ENCODE measurements around the gene ARFRP1. TPM values are rescaled to one million over a fixed set of nuclear protein-coding genes. Genes with fewer than 3 reads are reported as not detected.

ARFRP1 gene
- total RNA-seq, 1 donor from 2014 or later = 55.5 TPM

DNA sequence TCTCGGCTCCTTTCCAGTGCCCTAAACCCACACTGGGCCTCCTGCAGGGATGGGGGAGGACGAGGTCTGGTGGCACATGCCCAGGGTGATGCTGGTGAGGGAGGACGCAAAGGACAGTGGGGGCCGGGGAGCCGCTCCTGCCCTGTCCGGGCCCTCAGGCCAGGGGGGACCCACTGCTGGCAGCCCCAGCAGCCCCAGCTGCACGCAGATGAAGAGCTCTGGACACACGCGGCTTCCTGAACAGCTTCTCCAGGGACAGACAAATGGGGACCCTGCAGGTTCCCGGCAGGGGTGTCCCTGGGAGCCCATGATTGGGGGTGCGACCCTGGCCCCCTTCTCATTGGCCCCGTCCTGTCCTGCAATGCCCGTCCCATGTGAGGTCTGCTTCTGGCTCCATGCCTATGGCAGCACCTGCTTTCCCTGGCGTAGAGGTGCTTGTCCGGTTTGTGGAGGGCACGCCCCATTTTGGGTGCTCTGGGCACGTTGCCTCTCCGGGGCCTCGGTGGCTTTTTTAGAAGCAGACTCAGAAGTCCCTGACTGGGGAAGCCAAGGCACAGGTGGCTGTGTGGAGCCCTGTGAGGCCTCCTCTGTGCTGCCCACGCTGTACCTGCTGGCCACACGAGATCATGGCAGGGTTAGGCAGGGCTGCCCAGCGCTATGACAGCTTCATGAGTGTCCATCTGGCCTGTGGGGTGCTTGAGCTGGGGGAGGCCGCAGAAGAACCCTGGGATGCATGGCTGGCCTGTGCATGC, 26.7 kb downstream of the ARFRP1 start:
- no peak overlapping the region for H3K4me3 ChIP-seq (ENCODE audit: low read depth, low read length)
- no peaks in the 10 kb centered on the region for H3K27me3 ChIP-seq (ENCODE audit: control insufficient read depth, insufficient read depth, low read length)
- DNase-seq (ENCODE audit: low read depth) = no peak
- TF ChIP-seq, protein P1, sequence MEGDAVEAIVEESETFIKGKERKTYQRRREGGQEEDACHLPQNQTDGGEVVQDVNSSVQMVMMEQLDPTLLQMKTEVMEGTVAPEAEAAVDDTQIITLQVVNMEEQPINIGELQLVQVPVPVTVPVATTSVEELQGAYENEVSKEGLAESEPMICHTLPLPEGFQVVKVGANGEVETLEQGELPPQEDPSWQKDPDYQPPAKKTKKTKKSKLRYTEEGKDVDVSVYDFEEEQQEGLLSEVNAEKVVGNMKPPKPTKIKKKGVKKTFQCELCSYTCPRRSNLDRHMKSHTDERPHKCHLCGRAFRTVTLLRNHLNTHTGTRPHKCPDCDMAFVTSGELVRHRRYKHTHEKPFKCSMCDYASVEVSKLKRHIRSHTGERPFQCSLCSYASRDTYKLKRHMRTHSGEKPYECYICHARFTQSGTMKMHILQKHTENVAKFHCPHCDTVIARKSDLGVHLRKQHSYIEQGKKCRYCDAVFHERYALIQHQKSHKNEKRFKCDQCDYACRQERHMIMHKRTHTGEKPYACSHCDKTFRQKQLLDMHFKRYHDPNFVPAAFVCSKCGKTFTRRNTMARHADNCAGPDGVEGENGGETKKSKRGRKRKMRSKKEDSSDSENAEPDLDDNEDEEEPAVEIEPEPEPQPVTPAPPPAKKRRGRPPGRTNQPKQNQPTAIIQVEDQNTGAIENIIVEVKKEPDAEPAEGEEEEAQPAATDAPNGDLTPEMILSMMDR (IDR thresholded peaks at IDR 0.05; ENCODE audit: insufficient read depth, low read length, severe bottlenecking) = no peak
- FAIRE-seq = peak; percentile 77
- no peaks in the 10 kb centered on the region for H3K36me3 ChIP-seq (ENCODE audit: control insufficient read depth, insufficient read depth, low read length)

DNA sequence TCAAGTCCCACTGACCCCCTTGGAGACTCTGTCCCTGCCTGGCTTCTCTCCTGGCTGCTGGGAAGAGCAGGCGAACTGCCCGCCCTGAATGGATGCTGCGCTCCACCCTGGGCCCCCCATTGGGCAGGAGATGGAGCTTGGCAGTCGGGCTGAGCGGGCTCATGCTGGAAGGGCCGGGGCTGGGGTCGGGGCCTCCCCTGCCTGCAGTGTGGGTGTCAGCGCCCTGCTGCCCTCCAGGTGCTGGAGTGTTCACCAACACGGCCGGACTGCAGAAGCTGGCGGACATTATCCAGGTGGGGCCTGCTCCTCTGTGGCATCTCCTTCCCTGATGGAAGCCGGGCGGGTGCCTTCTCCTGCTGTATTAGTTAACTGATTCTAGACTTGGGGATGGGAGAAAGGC, 27.3 kb downstream of the ARFRP1 start:
- no peak for DNase-seq (ENCODE audit: low read depth)
- no peak for FAIRE-seq
- TF ChIP-seq, protein P1 (IDR thresholded peaks at IDR 0.05; ENCODE audit: insufficient read depth, low read length, severe bottlenecking) = no peak
- Histone ChIP-seq H3K27me3 (ENCODE audit: control insufficient read depth, insufficient read depth, low read length) (no peaks in the 10 kb centered on the region), H3K4me3 (ENCODE audit: low read depth, low read length) (no peak overlapping the region), H3K36me3 (ENCODE audit: control insufficient read depth, insufficient read depth, low read length) (no peaks in the 10 kb centered on the region)

DNA sequence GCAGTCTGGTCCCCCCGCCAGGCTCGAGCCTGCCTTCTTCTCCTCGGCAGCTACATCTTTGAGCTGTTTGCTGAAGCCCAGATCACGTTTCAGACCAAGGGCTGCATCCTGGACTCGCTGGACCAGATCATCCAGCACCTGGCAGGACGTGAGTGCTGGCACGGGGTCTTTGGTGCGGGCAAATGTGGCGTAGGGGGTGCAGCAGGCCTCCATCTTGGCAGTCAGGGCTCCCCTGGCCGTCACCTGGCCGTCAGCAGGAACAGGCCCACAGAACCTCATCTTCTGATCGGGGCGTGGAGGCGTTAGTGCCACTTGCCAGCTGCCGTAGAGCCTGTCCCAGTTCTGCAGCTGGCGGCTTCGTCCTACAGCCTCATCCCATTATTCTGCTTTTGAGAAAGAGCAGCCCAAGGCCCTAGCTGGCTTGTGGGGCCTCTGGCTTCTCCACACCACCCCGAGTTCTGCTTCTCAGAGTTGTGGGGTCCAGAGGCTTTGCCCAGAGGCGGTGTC, 27.9 kb downstream of the ARFRP1 start:
- H3K27me3 ChIP-seq (ENCODE audit: control insufficient read depth, insufficient read depth, low read length) = no peaks in the 10 kb centered on the region
- no peak overlapping the region for H3K4me3 ChIP-seq (ENCODE audit: low read depth, low read length)
- H3K36me3 ChIP-seq (ENCODE audit: control insufficient read depth, insufficient read depth, low read length) = no peaks in the 10 kb centered on the region
- DNase-seq (ENCODE audit: low read depth) = no peak
- TF ChIP-seq, protein P1 (IDR thresholded peaks at IDR 0.05; ENCODE audit: insufficient read depth, low read length, severe bottlenecking) = no peak
- FAIRE-seq = no peak

DNA sequence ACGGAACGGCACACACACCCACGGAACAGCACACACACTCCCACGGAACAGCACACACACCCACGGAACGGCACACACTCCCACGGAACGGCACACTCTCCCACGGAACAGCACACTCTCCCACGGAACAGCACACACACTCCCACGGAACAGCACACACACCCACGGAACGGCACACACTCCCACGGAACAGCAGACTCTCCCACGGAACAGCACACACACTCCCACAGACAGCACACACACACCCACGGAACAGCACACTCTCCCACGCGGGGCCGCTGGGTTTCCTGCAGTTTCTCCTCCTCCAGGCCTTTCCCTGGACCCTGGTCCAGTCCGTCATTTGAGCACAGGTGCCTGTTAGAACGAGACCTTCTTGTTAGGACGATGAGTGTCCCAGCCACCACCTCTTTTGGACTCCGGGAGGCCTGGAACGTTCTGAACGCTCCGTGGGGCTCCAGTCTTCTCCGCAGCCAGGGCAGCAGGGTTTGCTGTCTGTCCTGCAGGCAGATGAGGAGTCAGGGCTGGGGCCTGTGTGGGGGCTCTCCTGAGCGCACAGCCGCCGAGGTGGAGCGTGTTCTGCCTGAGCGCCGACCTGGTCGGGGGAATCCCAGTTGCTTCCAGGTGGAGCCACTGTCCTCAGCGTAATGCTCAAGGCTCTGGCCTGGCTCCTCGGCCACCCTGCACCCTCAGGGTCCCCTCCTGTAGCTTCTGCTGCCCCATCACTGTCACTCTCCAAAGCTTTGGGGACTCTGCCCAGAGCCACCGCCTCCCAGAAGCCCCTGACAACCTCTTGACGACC, 28.9 kb downstream of the ARFRP1 start:
- H3K36me3 ChIP-seq (ENCODE audit: control insufficient read depth, insufficient read depth, low read length) = no peaks in the 10 kb centered on the region
- peak; percentile 76 for FAIRE-seq

DNA sequence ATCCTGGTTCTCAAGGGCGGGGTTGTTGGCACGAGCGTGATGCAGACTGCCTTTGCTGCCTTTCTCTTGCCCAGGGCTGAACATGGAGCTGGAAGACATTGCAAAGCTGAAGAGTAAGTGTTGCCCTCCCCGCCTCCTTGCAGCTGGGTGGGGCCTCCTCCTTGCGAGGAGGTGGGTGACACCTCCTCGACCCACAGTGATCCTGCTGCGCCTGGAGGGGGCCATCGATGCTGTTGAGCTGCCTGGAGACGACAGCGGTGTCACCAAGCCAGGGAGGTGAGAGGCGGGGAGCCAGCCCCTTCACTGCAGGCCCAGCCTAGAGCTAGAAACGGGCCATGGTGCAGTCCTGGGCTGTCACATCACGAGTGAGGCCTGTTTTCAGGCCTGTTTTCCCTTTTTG, 29.7 kb downstream of the ARFRP1 start:
- FAIRE-seq = no peak
- TF ChIP-seq, protein P1 (IDR thresholded peaks at IDR 0.05; ENCODE audit: insufficient read depth, low read length, severe bottlenecking) = no peak
- peaks cover 2% of the 10 kb centered on the region for H3K36me3 ChIP-seq (ENCODE audit: control insufficient read depth, insufficient read depth, low read length)
- no peaks in the 10 kb centered on the region for H3K27me3 ChIP-seq (ENCODE audit: control insufficient read depth, insufficient read depth, low read length)
- H3K4me3 ChIP-seq (ENCODE audit: low read depth, low read length) = no peak overlapping the region
- no peak for DNase-seq (ENCODE audit: low read depth)

More for the DNA sequence above, 28.9 kb downstream of the ARFRP1 start:
- DNase-seq (ENCODE audit: low read depth) = no peak
- Histone ChIP-seq H3K27me3 (ENCODE audit: control insufficient read depth, insufficient read depth, low read length) (no peaks in the 10 kb centered on the region), H3K4me3 (ENCODE audit: low read depth, low read length) (no peak overlapping the region)
- TF ChIP-seq, protein P1 (IDR thresholded peaks at IDR 0.05; ENCODE audit: insufficient read depth, low read length, severe bottlenecking) = no peak
